ENCODE measurements around the gene GLDC.

Gene GLDC

DNA sequence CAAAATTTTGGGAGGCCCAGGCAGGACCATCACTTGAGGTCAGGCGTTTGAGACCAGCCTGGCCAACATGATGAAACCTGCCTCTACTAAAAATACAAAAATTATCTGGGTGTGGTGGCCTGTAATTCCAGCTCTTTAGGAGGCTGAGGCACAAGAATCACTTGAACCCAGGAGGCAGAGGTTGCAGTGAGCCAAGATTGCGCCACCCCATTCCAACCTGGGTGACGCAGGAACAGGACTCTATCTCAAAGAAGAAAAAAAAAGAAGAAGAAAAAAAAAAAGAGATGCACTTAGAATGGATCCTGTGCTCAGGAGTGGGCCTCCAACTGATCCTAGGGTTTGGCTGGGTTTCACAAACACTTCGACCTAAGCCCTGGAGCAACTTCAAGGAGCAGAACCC lies 45.1 kb downstream of the GLDC start:
- TF ChIP-seq JUND (IDR thresholded peaks at IDR 0.05; ENCODE audit: low read depth): no peak
- in situ Hi-C loops (cut with HindIII; ENCODE audit: low pct_unique_long_range_greater_than_20kb, low sequenced_read_pairs): no loop called here
- no peak for DNase-seq (ENCODE audit: low read depth in 1 of 2, low spot score in 1 of 2)

DNA sequence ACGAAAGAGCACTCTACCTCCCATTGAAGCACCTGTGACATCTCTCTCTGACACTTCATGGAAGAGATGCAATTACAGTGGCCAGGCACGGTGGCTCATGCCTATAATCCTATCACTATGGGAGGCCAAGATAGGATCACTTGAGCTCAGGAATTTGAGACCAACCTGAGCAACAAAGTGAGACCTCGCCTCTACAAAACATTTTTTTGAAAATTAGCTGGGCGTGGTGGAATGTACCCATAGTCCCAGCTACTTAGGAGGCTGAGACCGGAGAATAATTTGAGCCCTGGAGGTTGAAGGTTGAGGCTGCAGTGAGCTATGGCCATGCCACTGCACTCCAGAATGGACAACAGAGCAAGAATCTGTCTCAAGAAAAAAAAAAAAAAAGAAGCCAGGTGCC lies 45.5 kb downstream of the GLDC start:
- in situ Hi-C loops (cut with HindIII; ENCODE audit: low pct_unique_long_range_greater_than_20kb, low sequenced_read_pairs): no loop called here
- no peak for DNase-seq (ENCODE audit: low read depth in 1 of 2, low spot score in 1 of 2)
- no peak for TF ChIP-seq JUND (IDR thresholded peaks at IDR 0.05; ENCODE audit: low read depth)

DNA sequence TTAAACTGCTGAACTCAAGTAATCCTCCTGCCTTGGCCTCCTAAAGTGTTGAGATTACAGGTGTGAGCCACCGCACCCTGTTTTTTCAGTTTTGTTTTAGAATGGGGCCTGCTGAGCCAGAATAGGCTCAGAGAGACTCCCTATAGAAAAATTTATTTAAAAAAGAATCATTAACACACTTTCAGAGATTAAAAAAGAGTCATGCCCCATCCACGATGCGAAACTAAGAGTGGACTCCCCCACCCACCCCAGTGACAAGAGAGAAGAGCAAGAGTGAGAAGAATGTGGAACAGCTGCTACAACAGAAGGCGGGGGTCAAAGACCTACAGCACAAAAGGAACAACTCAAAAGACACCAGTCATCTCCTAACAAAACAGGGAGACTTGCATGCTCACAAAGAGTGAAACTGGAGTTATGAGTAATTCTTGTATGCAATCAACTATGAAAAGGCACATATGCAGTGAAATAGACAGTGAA lies 47.2 kb downstream of the GLDC start:
- no peak for DNase-seq (ENCODE audit: low read depth in 1 of 2, low spot score in 1 of 2)
- TF ChIP-seq JUND (IDR thresholded peaks at IDR 0.05; ENCODE audit: low read depth): no peak
- in situ Hi-C loops (cut with HindIII; ENCODE audit: low pct_unique_long_range_greater_than_20kb, low sequenced_read_pairs): no loop called here

DNA sequence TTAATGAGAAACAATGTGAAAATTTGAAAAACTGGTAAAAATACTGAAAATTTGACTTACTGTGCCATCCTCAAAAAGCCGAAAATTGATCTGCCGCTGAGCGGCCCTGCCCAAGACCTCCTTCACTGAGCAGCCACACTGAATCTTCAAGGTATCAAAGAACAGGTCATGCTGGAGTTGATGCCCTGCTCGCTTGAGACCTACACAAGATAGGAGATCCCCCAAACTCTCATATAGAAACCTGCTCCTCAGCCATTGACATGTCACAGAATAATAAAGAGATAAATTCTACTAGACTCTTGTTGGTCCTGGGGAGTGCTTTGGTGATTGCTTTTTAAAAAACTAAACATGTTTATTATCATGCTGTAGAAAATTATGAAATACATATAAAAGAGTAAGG lies 52.7 kb downstream of the GLDC start:
- no peak for TF ChIP-seq JUND (IDR thresholded peaks at IDR 0.05; ENCODE audit: low read depth)
- in situ Hi-C loops (cut with HindIII; ENCODE audit: low pct_unique_long_range_greater_than_20kb, low sequenced_read_pairs): no loop called here
- no peak for DNase-seq (ENCODE audit: low read depth in 1 of 2, low spot score in 1 of 2)

DNA sequence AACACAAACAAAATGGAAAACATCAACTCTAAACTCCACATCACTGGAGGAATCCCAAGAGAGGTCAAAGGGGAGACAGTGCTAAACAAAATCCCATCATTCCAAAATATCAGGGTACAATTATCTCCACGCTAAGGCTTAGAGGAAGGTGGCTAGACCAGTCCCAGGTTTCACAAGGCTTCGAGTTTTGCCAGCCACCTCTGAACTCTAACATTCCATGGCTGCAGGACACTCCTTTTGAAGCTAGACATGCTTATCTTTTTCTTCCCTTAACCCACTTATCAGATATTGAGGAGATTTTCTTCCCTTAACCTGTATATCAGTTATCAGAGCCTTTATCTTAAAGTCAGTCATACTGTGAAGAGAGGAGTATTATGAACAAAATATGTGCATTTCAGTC lies 53.3 kb downstream of the GLDC start:
- DNase-seq (ENCODE audit: low read depth in 1 of 2, low spot score in 1 of 2): no peak
- TF ChIP-seq JUND (IDR thresholded peaks at IDR 0.05; ENCODE audit: low read depth): no peak
- in situ Hi-C loops (cut with HindIII; ENCODE audit: low pct_unique_long_range_greater_than_20kb, low sequenced_read_pairs): no loop called here

DNA sequence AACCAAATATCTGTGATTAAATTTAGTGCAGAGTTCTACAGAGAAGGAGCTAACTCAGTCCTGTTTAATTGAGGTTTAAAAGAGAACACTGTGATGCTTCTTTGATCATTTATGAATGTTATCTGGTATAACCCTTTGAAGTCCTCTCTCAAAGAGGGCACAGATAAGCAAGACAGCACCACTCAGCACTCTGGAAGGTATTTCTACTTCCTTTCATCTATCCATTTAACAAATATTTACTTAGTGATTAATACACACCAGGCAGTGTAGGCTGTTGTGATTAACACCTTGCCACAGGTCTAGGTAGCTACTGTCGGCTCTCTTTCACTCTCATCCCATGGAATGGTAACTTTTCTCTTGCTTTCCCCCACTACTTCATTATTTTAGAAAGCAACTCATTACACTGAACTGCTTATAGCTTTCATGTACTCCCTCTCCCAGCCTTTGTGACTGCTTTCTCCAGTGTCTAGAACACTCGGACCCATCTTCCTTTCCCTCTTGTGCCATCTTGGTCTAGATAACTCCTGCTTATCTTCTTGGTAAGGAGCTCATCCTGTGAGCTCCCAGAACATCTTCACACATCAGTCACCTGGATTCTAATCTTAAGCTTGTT lies 54.7 kb downstream of the GLDC start:
- in situ Hi-C loops (cut with HindIII; ENCODE audit: low pct_unique_long_range_greater_than_20kb, low sequenced_read_pairs): no loop called here
- no peak for TF ChIP-seq JUND (IDR thresholded peaks at IDR 0.05; ENCODE audit: low read depth)
- no peak for DNase-seq (ENCODE audit: low read depth in 1 of 2, low spot score in 1 of 2)

DNA sequence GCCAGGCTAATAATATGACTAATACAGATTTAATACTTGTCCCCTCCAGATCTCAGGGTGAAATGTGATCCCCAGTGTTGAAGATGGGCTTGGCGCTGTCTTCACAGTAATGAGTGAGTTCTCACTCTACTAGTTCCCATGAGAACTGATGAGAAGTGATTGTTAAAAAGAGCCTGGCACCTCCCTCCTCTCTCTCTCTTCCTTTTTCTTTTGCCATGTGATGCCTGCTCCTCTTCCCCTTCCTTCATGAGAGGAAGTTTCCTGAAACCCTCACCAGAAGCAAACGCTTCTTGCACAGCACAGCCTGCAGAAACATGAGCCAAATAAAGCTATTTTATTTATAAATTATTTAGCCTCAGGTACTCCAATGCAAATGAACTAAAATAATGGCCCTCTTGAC lies 55.2 kb downstream of the GLDC start:
- DNase-seq (ENCODE audit: low read depth in 1 of 2, low spot score in 1 of 2): no peak
- in situ Hi-C loops (cut with HindIII; ENCODE audit: low pct_unique_long_range_greater_than_20kb, low sequenced_read_pairs): no loop called here
- no peak for TF ChIP-seq JUND (IDR thresholded peaks at IDR 0.05; ENCODE audit: low read depth)

DNA sequence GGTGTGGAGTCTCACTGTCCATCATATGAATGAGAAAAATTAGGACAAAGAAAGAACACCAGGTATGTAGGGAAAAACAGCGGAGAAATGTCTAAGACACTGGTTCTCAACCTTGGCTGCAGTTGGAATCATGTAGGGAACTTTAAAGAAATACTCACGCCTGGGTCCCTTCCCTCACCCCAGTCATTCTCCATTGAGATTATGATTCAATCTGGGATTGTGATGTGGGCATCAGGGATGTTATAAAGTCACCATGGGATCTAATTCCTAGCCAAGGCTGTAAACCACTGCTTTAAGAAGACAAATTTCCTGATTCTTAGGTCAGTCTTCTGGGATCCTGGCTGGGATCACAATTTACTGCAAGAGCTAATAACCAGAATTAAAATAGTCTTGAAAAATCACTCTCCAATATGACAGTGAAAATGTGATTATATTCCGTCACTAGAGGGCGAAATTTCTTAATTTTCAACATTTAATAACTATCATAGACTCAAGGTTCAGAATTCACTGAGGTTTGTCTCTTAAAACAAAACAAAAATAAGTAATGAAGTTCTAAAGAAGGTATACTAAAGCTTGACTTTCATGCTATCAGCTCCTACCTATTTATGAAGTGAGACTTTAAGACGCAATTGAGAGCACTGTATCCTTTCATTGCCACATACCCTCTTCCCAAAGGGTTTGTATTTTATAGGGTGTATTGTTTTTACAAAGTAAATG lies 60.5 kb downstream of the GLDC start:
- DNase-seq (ENCODE audit: low read depth in 1 of 2, low spot score in 1 of 2): peak; percentile 20 to 48
- no peak for TF ChIP-seq JUND (IDR thresholded peaks at IDR 0.05; ENCODE audit: low read depth)
- in situ Hi-C loops (cut with HindIII; ENCODE audit: low pct_unique_long_range_greater_than_20kb, low sequenced_read_pairs): no loop called here

DNA sequence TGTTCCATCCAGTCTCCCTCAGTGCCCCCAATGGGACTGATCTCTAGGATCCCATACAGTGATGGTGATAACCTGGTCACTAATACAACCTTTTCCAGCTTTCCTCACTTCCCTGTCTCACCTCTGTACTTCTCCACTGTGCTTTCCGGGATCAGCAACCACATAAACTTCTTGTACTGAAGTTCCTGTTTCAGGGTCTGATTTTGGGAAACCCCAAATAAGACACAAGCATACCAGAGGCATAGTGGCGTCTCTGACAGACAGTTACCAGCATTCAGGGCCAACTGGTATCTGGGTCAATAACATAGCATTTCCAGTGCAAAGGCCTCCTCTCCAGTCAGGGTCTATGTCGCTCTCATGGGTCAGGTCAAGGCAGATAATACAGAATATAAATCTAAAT lies 64.3 kb downstream of the GLDC start:
- no peak for DNase-seq (ENCODE audit: low read depth in 1 of 2, low spot score in 1 of 2)
- in situ Hi-C loops (cut with HindIII; ENCODE audit: low pct_unique_long_range_greater_than_20kb, low sequenced_read_pairs): no loop called here
- TF ChIP-seq JUND (IDR thresholded peaks at IDR 0.05; ENCODE audit: low read depth): no peak

DNA sequence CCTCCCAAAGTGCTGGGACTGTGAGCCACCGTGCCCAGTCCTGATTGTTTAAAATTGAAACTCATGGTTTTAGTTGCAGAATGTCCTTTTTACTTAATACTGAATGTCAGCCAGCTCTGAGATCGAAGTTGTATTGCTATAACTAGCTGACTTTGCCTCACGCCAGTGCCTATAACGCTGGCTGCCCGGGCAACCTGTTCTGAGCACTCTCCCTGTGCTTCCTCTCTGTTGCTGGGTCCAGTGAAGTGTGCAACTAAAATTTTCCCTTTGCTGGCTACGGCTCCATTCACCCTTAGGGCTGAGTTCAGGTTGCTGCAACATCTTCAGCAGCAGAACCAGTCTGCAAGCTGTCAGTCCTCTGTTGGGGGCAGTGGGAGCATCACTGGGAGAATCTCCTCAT lies 65.9 kb downstream of the GLDC start:
- TF ChIP-seq JUND (IDR thresholded peaks at IDR 0.05; ENCODE audit: low read depth): no peak
- in situ Hi-C loops (cut with HindIII; ENCODE audit: low pct_unique_long_range_greater_than_20kb, low sequenced_read_pairs): no loop called here
- DNase-seq (ENCODE audit: low read depth in 1 of 2, low spot score in 1 of 2): no peak

DNA sequence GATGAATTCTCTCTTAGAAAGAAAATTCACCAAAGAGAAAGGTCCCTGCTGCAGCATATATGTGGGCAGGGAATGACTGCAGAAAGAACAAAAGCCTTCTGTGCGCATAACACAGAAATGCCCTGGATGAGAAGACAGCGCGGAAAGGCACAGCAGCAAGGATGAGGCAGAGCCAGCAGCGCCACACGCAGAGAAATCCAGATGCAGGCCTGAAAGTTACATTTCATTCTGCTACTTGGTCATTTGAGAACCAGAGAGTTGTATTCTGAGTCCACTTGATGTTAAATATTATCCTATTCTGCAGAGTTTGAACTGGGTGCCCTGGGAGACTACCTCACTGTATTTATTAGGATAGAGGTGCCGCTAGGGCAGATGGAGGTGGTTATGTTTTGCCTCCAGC lies 68.5 kb downstream of the GLDC start:
- no peak for DNase-seq (ENCODE audit: low read depth in 1 of 2, low spot score in 1 of 2)
- in situ Hi-C loops (cut with HindIII; ENCODE audit: low pct_unique_long_range_greater_than_20kb, low sequenced_read_pairs): no loop called here
- no peak for TF ChIP-seq JUND (IDR thresholded peaks at IDR 0.05; ENCODE audit: low read depth)

DNA sequence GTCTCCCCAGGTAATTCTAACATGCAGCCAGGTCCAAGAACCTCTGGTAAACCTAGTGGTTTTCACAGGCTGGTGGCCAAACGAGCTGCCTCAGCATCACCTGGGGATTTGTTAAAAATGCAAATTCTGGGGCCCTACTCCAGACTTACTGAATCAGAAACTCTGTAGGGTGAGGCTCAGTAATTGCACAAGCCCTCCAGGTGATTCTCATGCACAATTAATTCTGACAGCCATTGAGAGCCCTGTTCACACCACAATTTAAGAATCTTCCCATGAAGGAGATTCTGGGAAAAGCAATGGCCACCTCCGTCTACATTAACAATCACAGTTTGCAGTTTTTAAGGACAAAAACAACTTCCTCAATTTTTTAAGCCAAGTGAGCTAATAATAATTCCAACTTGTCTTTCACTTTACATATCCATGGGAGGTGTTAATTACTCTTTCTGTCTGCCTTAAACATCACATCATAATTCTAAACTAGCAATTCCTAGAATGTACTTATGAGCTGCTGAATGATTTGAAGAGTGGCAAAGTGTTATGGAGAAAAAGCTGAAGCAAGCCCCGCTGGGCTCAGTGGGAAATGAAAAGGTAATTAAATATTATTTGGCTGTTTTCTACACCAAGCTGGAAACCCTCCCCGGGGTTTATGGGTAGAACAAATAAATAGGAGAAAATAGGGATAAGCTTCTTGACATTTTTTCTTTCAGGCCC lies 70.0 kb downstream of the GLDC start:
- TF ChIP-seq JUND (IDR thresholded peaks at IDR 0.05; ENCODE audit: low read depth): no peak
- in situ Hi-C loops (cut with HindIII; ENCODE audit: low pct_unique_long_range_greater_than_20kb, low sequenced_read_pairs): no loop called here
- no peak for DNase-seq (ENCODE audit: low read depth in 1 of 2, low spot score in 1 of 2)

DNA sequence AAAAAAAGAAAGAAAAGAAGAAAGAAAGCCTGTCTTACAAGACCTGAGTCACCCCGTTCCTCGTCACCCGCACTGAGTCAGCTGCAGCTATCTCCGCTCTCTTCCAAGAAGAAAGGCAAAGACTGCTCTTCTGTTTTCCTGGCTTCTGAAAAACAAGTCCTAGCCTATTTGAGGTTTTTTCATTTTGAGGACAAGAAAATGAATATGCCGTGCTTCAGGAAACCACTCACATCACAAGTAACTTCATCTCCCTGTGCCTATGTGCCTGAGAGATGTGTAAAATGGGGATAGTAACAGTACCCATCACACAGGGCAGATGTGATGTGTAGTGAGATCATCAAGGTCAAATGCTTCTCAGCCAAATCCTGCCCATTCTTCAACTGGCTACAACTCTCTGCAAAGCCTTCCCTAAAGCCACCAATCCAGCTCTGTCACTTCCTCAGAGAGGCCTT lies 78.4 kb downstream of the GLDC start:
- no peak for TF ChIP-seq JUND (IDR thresholded peaks at IDR 0.05; ENCODE audit: low read depth)
- DNase-seq (ENCODE audit: low read depth in 1 of 2, low spot score in 1 of 2): peak in 1 of 2 experiments; percentile 7
- in situ Hi-C loops (cut with HindIII; ENCODE audit: low pct_unique_long_range_greater_than_20kb, low sequenced_read_pairs): no loop called here

All from T47D (cell line).